ENCODE data around the gene CKMT2.

DNA sequence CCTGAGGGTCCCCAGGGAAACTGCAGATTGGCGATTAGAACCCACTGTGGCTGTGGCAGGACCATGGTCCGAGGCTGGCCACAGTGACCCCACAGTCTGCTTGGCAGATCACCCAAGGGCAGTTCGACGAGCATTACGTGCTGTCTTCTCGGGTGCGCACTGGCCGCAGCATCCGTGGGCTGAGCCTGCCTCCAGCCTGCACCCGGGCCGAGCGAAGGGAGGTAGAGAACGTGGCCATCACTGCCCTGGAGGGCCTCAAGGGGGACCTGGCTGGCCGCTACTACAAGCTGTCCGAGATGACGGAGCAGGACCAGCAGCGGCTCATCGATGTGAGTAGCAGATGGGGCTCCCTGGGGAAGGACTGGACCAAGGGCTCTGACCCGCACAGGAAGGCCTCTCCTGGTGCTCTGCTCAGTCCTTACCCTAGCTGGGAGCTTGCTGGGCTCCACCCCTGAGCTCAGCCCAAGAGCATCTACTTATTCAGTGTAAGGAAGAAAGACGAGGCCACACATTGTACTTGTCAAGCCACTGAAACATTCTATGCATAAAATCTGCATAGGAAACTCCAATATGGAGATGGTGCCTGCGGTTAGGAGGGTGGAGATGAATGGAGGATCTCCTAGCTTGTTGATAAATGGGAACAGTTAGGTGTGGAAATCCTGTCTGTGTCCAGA, 21.9 kb downstream of the CKMT2 start:
- TF ChIP-seq, protein P1, sequence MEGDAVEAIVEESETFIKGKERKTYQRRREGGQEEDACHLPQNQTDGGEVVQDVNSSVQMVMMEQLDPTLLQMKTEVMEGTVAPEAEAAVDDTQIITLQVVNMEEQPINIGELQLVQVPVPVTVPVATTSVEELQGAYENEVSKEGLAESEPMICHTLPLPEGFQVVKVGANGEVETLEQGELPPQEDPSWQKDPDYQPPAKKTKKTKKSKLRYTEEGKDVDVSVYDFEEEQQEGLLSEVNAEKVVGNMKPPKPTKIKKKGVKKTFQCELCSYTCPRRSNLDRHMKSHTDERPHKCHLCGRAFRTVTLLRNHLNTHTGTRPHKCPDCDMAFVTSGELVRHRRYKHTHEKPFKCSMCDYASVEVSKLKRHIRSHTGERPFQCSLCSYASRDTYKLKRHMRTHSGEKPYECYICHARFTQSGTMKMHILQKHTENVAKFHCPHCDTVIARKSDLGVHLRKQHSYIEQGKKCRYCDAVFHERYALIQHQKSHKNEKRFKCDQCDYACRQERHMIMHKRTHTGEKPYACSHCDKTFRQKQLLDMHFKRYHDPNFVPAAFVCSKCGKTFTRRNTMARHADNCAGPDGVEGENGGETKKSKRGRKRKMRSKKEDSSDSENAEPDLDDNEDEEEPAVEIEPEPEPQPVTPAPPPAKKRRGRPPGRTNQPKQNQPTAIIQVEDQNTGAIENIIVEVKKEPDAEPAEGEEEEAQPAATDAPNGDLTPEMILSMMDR (IDR thresholded peaks at IDR 0.05): no peak
- TF ChIP-seq POLR2AphosphoS5 (IDR thresholded peaks at IDR 0.05) (no peak), EP300 (IDR thresholded peaks at IDR 0.05) (no peak), POLR2A (IDR thresholded peaks at IDR 0.05) (no peak)
